Sigmoid colon (tissue), 4 donors: ENCODE data around the gene GLP2R.

ENCODE experiments used
- CTCF ChIP-seq, 4 experiments: fragments of 450-650 bp in 3 of 4; fragments of 200-600 bp in 1 of 4; IDR thresholded peaks; one replicate each; pipeline ENCODE4 v1.5.1; 2016 to 2019; ENCODE audit warnings: antibody characterized with exemption in 4 of 4, mild to moderate bottlenecking in 3 of 4, moderate library complexity in 2 of 4
- EP300 ChIP-seq, 4 donors: sonication (generic); formaldehyde crosslinking; IDR thresholded peaks; one replicate each; pipeline ENCODE4 v1.6.1; 2017; ENCODE audit warnings: antibody characterized with exemption in 4 of 4
- POLR2A ChIP-seq, 2 donors: fragments of 450-650 bp; IDR thresholded peaks; one replicate each; pipeline ENCODE4 v1.6.1; 2016; ENCODE audit warnings: antibody characterized with exemption in 2 of 2, mild to moderate bottlenecking in 2 of 2, moderate library complexity in 2 of 2
- POLR2AphosphoS5 ChIP-seq, 4 donors: sonication (generic); formaldehyde crosslinking; IDR thresholded peaks; one replicate each; pipeline ENCODE4 v1.6.1; 2017; ENCODE audit warnings: antibody characterized with exemption in 4 of 4

- TF ChIP-seq CTCF (IDR thresholded peaks at IDR 0.05): no peak
- TF ChIP-seq POLR2A (IDR thresholded peaks at IDR 0.05): no peak
- no peak for TF ChIP-seq EP300 (IDR thresholded peaks at IDR 0.05)
- no peak for TF ChIP-seq POLR2AphosphoS5 (IDR thresholded peaks at IDR 0.05)
These were observed 86.7 kb downstream of the GLP2R start for GRCh38 chr17:9912121-9913099.
